Left lung (tissue), 10 donors: Measurements from ENCODE around the gene HNRNPM. TPM values are rescaled to one million over a fixed set of nuclear protein-coding genes. Genes with fewer than 3 reads are reported as not detected.

Experiments used
- ATAC-seq: fragments of 200-7000 bp; cut with Tn5 transposase; one replicate; pipeline ENCODE4 v1.9.1; 2020; ENCODE audit warnings: moderate library complexity
- DNase-seq, 4 donors: peaks; one replicate each; pipeline ENCODE4 v3.0.0-alpha.2; 2013 to 2020
- H3K27ac ChIP-seq, 2 donors: fragments of 200-600 bp; sonication (generic) in 1 of 2; one replicate each; pipeline versions ENCODE4 v1.5.0 to v1.8.0; 2020 to 2021
- H3K27me3 ChIP-seq, 2 donors: fragments of 200-600 bp; sonication (generic) in 1 of 2; one replicate each; pipeline versions ENCODE4 v1.5.0 to v1.8.0; 2020 to 2021
- H3K36me3 ChIP-seq, 2 donors: fragments of 200-600 bp; sonication (generic) in 1 of 2; one replicate each; pipeline versions ENCODE4 v1.5.0 to v1.8.0; 2020 to 2021
- H3K4me1 ChIP-seq, 2 donors: fragments of 200-600 bp; one replicate each; pipeline ENCODE4 v1.8.0; 2021
- H3K4me3 ChIP-seq, 2 donors: fragments of 200-600 bp; sonication (generic) in 1 of 2; one replicate each; pipeline versions ENCODE4 v1.5.0 to v1.8.0; 2020 to 2021; ENCODE audit warnings: mild to moderate bottlenecking in 1 of 2
- H3K9me3 ChIP-seq, 2 donors: fragments of 200-600 bp; sonication (generic) in 1 of 2; one replicate each; pipeline versions ENCODE4 v1.5.0 to v1.8.0; 2020 to 2021
- CTCF ChIP-seq, 2 donors: fragments of 200-600 bp; sonication (generic) in 1 of 2; IDR thresholded peaks; one replicate each; pipeline versions ENCODE4 v1.5.0 to v1.8.0; 2021; ENCODE audit warnings: antibody characterized with exemption in 2 of 2
- intact Hi-C, 2 donors: fragments of 100-400 bp; cut with DNase I; formaldehyde crosslinking; loops; one replicate each; pipeline versions ENCODE4 v1.11.2 to v1.14.2; 2022
- polyA plus RNA-seq, 6 donors: library from polyadenylated mRNA; unstranded; fragments of 120-200 nt; gene quantifications; one replicate each; pipeline ENCODE4 v1.2.1, GENCODE V29; 2013; ENCODE audit not compliant: insufficient read length in 6 of 6
- total RNA-seq, 2 donors: library from RNA; stranded (reverse); fragmentation: NEBNext Ultra II Directional; extraction: Animal tissue kit (Norgen Biotek cat#: 25700); gene quantifications; one replicate each; pipeline ENCODE4 v1.2.1, GENCODE V29; 2021
- donor health status: DM: no; HTN: yes; CAD: no.
- donor health status: DM: no; HTN: no; CAD: no.

Gene HNRNPM
- total and polyA plus RNA-seq, 8 donors: 121 to 382 (median 335) TPM

- peak; percentile 37 to 63 for TF ChIP-seq CTCF (IDR thresholded peaks at IDR 0.05)
- intact Hi-C loops: no loop called here
- Histone ChIP-seq H3K27me3 (no peaks in the 10 kb centered on the region), H3K27ac (no peak overlapping the region), H3K36me3 (peaks cover 0 to 25% of the 10 kb centered on the region in 2 donors), H3K9me3 (no peaks in the 10 kb centered on the region), H3K4me3 (no peak overlapping the region), H3K4me1 (peaks cover 19 to 65% of the 10 kb centered on the region in 2 donors)
- peak; percentile 61 for ATAC-seq
- DNase-seq: peak in 3 of 4 donors; percentile 32 to 88 (median 60)
Measured at GRCh38 chr19:8396563-8397203, 48.1 kb upstream of the HNRNPM start.

GRCh38 chr19:8397271-8397670 is 47.5 kb upstream of the HNRNPM start:
- DNase-seq (no peak), ATAC-seq (no peak)
- H3K4me1 ChIP-seq: peaks cover 15 to 59% of the 10 kb centered on the region in 2 donors
- intact Hi-C loops: no loop called here
- no peak overlapping the region for H3K4me3 ChIP-seq
- no peak for TF ChIP-seq CTCF (IDR thresholded peaks at IDR 0.05)
- H3K9me3 ChIP-seq: no peaks in the 10 kb centered on the region
- no peak overlapping the region for H3K27ac ChIP-seq
- H3K36me3 ChIP-seq: peaks cover 0 to 31% of the 10 kb centered on the region in 2 donors
- no peaks in the 10 kb centered on the region for H3K27me3 ChIP-seq

- H3K4me3 ChIP-seq: no peak overlapping the region
- DNase-seq: no peak
- ATAC-seq: no peak
- no peaks in the 10 kb centered on the region for H3K9me3 ChIP-seq
- intact Hi-C loops: no loop called here
- no peaks in the 10 kb centered on the region for H3K27me3 ChIP-seq
- peaks cover 0 to 36% of the 10 kb centered on the region in 2 donors for H3K36me3 ChIP-seq
- H3K4me1 ChIP-seq: peaks cover 15 to 53% of the 10 kb centered on the region in 2 donors
- TF ChIP-seq CTCF (IDR thresholded peaks at IDR 0.05): no peak
- no peak overlapping the region for H3K27ac ChIP-seq
Measured at GRCh38 chr19:8397746-8398310, 46.9 kb upstream of the HNRNPM start.

GRCh38 chr19:8398311-8398771 is 46.4 kb upstream of the HNRNPM start:
- ATAC-seq (no peak), DNase-seq (no peak)
- intact Hi-C loops: no loop called here
- no peak overlapping the region for H3K27ac ChIP-seq
- peaks cover 0 to 42% of the 10 kb centered on the region in 2 donors for H3K36me3 ChIP-seq
- H3K27me3 ChIP-seq: no peaks in the 10 kb centered on the region
- no peaks in the 10 kb centered on the region for H3K9me3 ChIP-seq
- H3K4me3 ChIP-seq: no peak overlapping the region
- H3K4me1 ChIP-seq: peaks cover 15 to 48% of the 10 kb centered on the region in 2 donors
- no peak for TF ChIP-seq CTCF (IDR thresholded peaks at IDR 0.05)

- intact Hi-C loops: loop anchor here in 1 of 2 donors (5.0 kb wide), 1 partner anchor 47 kb away; no protein-coding TSS in a partner anchor
- no peak for TF ChIP-seq CTCF (IDR thresholded peaks at IDR 0.05)
- no peak overlapping the region for H3K27ac ChIP-seq
- no peak for DNase-seq
- H3K4me3 ChIP-seq: no peak overlapping the region
- no peaks in the 10 kb centered on the region for H3K27me3 ChIP-seq
- no peak for ATAC-seq
- peaks cover 0 to 56% of the 10 kb centered on the region in 2 donors for H3K36me3 ChIP-seq
- no peaks in the 10 kb centered on the region for H3K9me3 ChIP-seq
- peaks cover 6 to 34% of the 10 kb centered on the region in 2 donors for H3K4me1 ChIP-seq
Measured at GRCh38 chr19:8399681-8400188, 45.0 kb upstream of the HNRNPM start.
